PC-3 (cell line): Measurements from ENCODE around the gene RHBDD3. TPM values are rescaled to one million over a fixed set of nuclear protein-coding genes. Genes with fewer than 3 reads are reported as not detected.

Experiments
- ATAC-seq: fragments of 200-7000 bp; cut with Tn5 transposase; 2 replicates; pipeline ENCODE4 v1.9.1; 2020; ENCODE audit warnings: mild to moderate bottlenecking, moderate library complexity
- BruUV-seq: library from RNA; stranded (reverse); fragments of 400-500 nt; replicated peaks from 2 replicates; lab custom pipeline; 2021; lab: Mats Ljungman, UMichigan
- CTCF ChIA-PET: fragments of 300-600 bp; sonication (Branson Sonifier 250); formaldehyde crosslinking; loops from one replicate; lab custom pipeline; 2022; ENCODE audit warnings: antibody characterized with exemption; lab: Charles Lee
- POLR2A ChIA-PET: fragments of 300-600 bp; sonication (Branson Sonifier 250); formaldehyde crosslinking; loops from one replicate; lab custom pipeline; 2022; ENCODE audit warnings: antibody characterized with exemption; ENCODE audit not compliant: unreplicated experiment; lab: Charles Lee
- DNase-seq: peaks from one replicate; pipeline ENCODE4 v3.0.0-alpha.2; 2015
- H2AFZ ChIP-seq: fragments of 300-600 bp; sonication (generic); 2 replicates; pipeline ENCODE4 v1.6.0; 2016; ENCODE audit warnings: antibody characterized with exemption, low read length
- H3F3A ChIP-seq: fragments of 300-600 bp; sonication (generic); one replicate; pipeline ENCODE4 v1.6.0; 2017; ENCODE audit warnings: antibody characterized with exemption, low read length, control low read depth, mild to moderate bottlenecking; ENCODE audit not compliant: unreplicated experiment
- H3K27ac ChIP-seq: fragments of 300-600 bp; sonication (generic); 2 replicates; pipeline ENCODE4 v1.5.1; 2016; ENCODE audit warnings: mild to moderate bottlenecking, low read length
- H3K27me3 ChIP-seq: fragments of 300-600 bp; sonication (generic); 2 replicates; pipeline ENCODE4 v1.6.1; 2016; ENCODE audit warnings: low read length, mixed read lengths
- H3K36me3 ChIP-seq: fragments of 300-600 bp; sonication (generic); 2 replicates; pipeline ENCODE4 v1.6.1; 2016; ENCODE audit warnings: low read depth, mixed run types, low read length, mixed read lengths
- H3K4me1 ChIP-seq: fragments of 300-600 bp; sonication (generic); 2 replicates; pipeline ENCODE4 v1.5.1; 2016; ENCODE audit warnings: low read length; ENCODE audit not compliant: insufficient read depth
- H3K4me2 ChIP-seq: fragments of 300-600 bp; sonication (generic); 2 replicates; pipeline ENCODE4 v1.6.0; 2016; ENCODE audit warnings: low read length
- H3K4me3 ChIP-seq: fragments of 300-600 bp; sonication (generic); 2 replicates; pipeline ENCODE4 v1.5.1; 2016; ENCODE audit warnings: mild to moderate bottlenecking, low read length, mixed read lengths
- H3K79me2 ChIP-seq: fragments of 300-600 bp; sonication (generic); 2 replicates; pipeline ENCODE4 v1.6.1; 2017; ENCODE audit warnings: low read length, mixed read lengths
- H3K9ac ChIP-seq: fragments of 300-600 bp; sonication (generic); 2 replicates; pipeline ENCODE4 v1.6.0; 2016; ENCODE audit warnings: mild to moderate bottlenecking, low read length
- H3K9me2 ChIP-seq: fragments of 300-600 bp; sonication (generic); replicated peaks from 2 replicates; pipeline ENCODE4 v1.6.1; 2016; ENCODE audit warnings: mixed run types, low read length, mixed read lengths
- H3K9me3 ChIP-seq: fragments of 300-600 bp; sonication (generic); 2 replicates; pipeline ENCODE4 v1.6.1; 2016; ENCODE audit warnings: low read length, mixed read lengths
- H4K20me1 ChIP-seq: fragments of 300-600 bp; sonication (generic); 2 replicates; pipeline ENCODE4 v1.6.1; 2016; ENCODE audit warnings: low read length, mixed read lengths
- EZH2 ChIP-seq: fragments of 300-600 bp; sonication (generic); IDR thresholded peaks from one replicate; pipeline ENCODE4 v1.6.1; 2017; ENCODE audit warnings: antibody characterized with exemption, mild to moderate bottlenecking, low read length; ENCODE audit not compliant: unreplicated experiment
- EZH2phosphoT487 ChIP-seq: fragments of 300-600 bp; sonication (generic); IDR thresholded peaks from 2 replicates; pipeline ENCODE4 v1.6.1; 2018; ENCODE audit warnings: mild to moderate bottlenecking, antibody characterized with exemption, low read length, borderline replicate concordance
- intact Hi-C: fragments of 100-400 bp; cut with micrococcal nuclease; formaldehyde crosslinking; loops from 2 replicates; pipeline ENCODE4 v1.9.0; 2023
- total RNA-seq: library from RNA; depleted of rRNA; stranded (reverse); fragments of >200 nt; gene quantifications from 2 replicates; pipeline ENCODE4 v1.2.3, GENCODE V29; 2014
- TF ChIP-seq, protein P1 (sequence below): fragments of 300-600 bp; sonication (generic); conservative IDR thresholded peaks from 2 replicates; pipeline ENCODE4 v1.5.1; 2017; ENCODE audit warnings: antibody characterized with exemption, low read depth, mild to moderate bottlenecking, low read length

The RHBDD3 gene
- total RNA-seq, 1 experiment from 2014 or later, result 23.7 TPM

DNA sequence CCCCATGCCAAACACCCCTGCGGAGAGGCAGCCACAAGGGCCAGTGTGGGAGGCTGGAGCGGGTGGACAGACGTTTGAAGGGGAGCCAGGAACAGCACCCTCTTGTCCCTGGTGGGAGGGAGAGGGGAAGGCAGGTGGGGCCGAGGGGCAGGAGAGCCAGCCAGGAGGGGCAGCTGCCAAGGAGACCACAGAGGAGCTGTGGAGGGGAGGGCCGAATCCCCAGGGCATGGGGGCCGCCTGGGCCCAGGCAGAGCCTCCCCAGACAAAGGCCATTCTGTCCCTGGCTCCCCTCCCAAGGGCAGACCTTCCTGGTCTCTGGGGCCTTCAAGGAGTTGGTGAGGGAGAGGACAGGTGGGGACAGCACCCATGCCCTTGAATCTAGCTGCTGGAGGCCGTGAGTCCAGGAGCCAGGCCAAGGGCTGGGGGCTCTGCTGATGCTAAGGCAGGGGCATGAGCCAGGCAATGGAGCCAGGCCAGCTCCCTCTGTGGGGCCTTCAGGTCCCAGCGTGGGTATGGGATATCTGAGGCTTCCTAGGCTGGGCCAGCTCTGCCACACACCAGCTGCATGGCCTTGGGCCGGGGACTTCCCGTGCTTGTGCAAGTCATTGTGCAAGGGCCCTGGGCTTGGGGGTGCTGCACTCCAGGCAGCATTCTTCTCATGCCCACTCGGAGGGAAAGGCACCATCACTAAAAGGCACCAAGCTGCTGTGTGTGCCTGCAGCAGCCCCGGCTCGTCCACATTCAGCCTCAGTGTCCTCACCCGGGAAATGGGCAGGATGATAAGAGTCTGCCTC is 50.7 kb downstream of the RHBDD3 start:
- ATAC-seq (no peak), DNase-seq (no peak)
- H3K36me3 ChIP-seq, result no peaks in the 10 kb centered on the region
- no peaks in the 10 kb centered on the region for H3K9me2 ChIP-seq
- no peak overlapping the region for H3K4me2 ChIP-seq
- no peaks in the 10 kb centered on the region for H3K9me3 ChIP-seq
- TF ChIP-seq EZH2phosphoT487, result no peak
- no peak for TF ChIP-seq EZH2
- TF ChIP-seq, protein P1, sequence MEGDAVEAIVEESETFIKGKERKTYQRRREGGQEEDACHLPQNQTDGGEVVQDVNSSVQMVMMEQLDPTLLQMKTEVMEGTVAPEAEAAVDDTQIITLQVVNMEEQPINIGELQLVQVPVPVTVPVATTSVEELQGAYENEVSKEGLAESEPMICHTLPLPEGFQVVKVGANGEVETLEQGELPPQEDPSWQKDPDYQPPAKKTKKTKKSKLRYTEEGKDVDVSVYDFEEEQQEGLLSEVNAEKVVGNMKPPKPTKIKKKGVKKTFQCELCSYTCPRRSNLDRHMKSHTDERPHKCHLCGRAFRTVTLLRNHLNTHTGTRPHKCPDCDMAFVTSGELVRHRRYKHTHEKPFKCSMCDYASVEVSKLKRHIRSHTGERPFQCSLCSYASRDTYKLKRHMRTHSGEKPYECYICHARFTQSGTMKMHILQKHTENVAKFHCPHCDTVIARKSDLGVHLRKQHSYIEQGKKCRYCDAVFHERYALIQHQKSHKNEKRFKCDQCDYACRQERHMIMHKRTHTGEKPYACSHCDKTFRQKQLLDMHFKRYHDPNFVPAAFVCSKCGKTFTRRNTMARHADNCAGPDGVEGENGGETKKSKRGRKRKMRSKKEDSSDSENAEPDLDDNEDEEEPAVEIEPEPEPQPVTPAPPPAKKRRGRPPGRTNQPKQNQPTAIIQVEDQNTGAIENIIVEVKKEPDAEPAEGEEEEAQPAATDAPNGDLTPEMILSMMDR, result no peak
- BruUV-seq, result no TSS peak
- no peak overlapping the region for H3K27ac ChIP-seq
- POLR2A ChIA-PET, result no interaction called here
- no peak overlapping the region for H3K4me3 ChIP-seq
- H3K9ac ChIP-seq, result no peak overlapping the region
- H3K27me3 ChIP-seq, result no peaks in the 10 kb centered on the region
- no peaks in the 10 kb centered on the region for H3K79me2 ChIP-seq
- no peak overlapping the region for H2AFZ ChIP-seq
- intact Hi-C loops, result no loop called here
- CTCF ChIA-PET, result no interaction called here
- peaks cover 6% of the 10 kb centered on the region; the same call in 1 of the 2 replicates for H3K4me1 ChIP-seq
- no peaks in the 10 kb centered on the region for H4K20me1 ChIP-seq
- no peaks in the 10 kb centered on the region for H3F3A ChIP-seq

DNA sequence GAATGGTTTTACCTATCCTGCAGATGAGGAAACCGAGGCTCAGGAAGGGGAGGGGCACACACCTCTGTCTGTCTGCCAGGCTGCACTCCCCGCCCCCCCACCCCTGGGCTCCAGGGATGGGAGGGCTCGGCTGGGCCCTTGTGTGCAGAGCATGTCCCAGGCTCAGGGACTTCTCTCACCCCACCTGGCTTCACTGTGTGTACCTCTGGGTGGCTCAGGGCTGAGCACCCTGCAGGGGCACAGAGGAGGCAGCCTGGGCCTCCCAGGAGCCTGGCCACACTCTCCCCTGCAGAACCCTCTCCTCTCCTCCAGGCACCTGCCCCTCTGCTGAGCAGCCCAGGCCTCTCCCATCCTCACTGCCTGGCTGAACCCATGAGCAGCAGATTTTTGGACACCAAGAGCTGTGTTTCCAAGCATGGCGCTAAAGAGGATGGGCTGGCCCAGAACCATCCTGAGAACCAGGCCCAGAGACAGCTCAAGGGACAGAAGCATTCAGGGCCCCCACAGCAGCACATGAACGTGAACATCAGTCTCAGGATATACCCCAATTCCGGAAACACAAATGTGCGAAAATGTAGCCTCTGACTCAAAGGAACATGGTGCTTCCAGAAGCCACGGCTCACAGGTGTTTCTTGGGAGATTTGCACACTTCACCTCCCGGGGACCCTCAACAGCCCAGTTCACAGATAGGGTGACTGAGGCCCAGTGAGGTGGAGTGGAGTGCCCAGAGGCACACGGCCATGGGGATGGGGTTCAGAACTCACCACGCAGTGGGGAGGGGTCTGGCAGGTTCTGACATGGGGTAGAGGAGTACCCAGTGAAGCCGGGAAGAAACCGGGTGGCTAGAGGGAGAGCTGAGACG is 51.5 kb downstream of the RHBDD3 start:
- Histone ChIP-seq H3K79me2 (no peaks in the 10 kb centered on the region), H3K4me1 (peaks cover 6% of the 10 kb centered on the region; the same call in 1 of the 2 replicates), H3F3A (no peaks in the 10 kb centered on the region), H3K4me2 (no peak overlapping the region), H2AFZ (no peak overlapping the region), H3K9ac (no peak overlapping the region), H3K9me2 (no peaks in the 10 kb centered on the region), H3K9me3 (no peaks in the 10 kb centered on the region), H3K36me3 (no peaks in the 10 kb centered on the region), H4K20me1 (no peaks in the 10 kb centered on the region), H3K27ac (no peak overlapping the region), H3K4me3 (no peak overlapping the region), H3K27me3 (no peaks in the 10 kb centered on the region)
- no peak for DNase-seq
- no peak for TF ChIP-seq EZH2phosphoT487
- no peak for ATAC-seq
- intact Hi-C loops, result no loop called here
- POLR2A ChIA-PET, result no interaction called here
- no TSS peak for BruUV-seq
- CTCF ChIA-PET, result no interaction called here

DNA sequence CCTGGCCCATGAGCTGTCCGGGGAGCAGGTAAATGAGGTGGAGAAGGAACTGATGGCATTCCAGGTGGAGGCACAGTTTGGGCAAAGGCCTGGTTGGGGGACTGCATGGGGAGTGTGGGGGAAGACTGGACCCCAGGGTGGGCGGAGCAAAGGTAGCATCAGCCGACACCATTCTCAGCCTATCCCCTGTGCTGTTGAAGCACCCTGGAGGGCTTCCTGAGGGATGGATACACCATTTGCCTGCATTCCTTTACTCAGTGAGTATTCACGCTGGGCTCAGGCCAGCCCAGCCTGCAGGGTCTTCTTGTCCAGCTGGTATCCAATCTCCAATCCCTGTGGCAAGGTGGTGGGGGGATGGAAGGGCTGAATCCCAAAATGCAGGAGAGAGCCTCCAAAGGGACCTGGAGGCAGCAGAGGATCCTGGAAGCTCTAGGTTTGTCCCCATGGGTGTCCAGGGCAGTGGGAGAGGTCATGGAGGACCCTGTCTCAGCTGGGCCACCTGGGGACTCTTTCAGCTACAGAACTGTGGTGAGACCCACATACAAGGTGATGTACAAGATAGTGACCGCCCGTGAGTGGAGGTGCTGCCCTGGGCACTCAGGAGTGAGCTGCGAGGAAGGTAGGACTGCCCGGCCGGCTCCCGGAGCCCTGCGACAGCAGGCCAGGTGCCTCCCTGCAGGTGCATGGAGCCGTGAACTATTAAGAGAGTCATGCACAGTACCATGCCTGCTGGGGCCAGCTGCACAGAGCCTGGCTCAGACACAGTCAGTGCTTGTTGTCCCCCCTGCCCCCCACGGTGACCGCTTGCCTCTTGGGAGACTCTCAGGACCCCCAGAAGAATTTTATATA is 52.5 kb downstream of the RHBDD3 start:
- ChIA-PET POLR2A (no interaction called here), CTCF (no interaction called here)
- H3K4me1 ChIP-seq, result peaks cover 4% of the 10 kb centered on the region; the same call in 1 of the 2 replicates
- H3K79me2 ChIP-seq, result no peaks in the 10 kb centered on the region
- no peaks in the 10 kb centered on the region for H3K27me3 ChIP-seq
- no peaks in the 10 kb centered on the region for H3K9me3 ChIP-seq
- no peaks in the 10 kb centered on the region for H4K20me1 ChIP-seq
- intact Hi-C loops, result no loop called here
- no peak overlapping the region for H3K4me2 ChIP-seq
- H3K27ac ChIP-seq, result no peak overlapping the region
- H3K4me3 ChIP-seq, result no peak overlapping the region
- TF ChIP-seq EZH2 (no peak), EZH2phosphoT487 (no peak)
- TF ChIP-seq, protein P1, result no peak
- DNase-seq, result no peak
- BruUV-seq, result no TSS peak
- H3F3A ChIP-seq, result no peaks in the 10 kb centered on the region
- ATAC-seq, result no peak
- H3K9ac ChIP-seq, result no peak overlapping the region
- no peaks in the 10 kb centered on the region for H3K36me3 ChIP-seq
- no peak overlapping the region for H2AFZ ChIP-seq
- H3K9me2 ChIP-seq, result no peaks in the 10 kb centered on the region
